ENCODE data around the gene CPLX3.

Gene CPLX3

GRCh38 chr15:74844319-74845207 is 18.1 kb downstream of the CPLX3 start:
- no peak for DNase-seq (ENCODE audit: low read depth)

- no peak for DNase-seq (ENCODE audit: low read depth)
Observed at GRCh38 chr15:74845208-74845568, 18.8 kb downstream of the CPLX3 start.

- no peak for DNase-seq (ENCODE audit: low read depth)
Observed at GRCh38 chr15:74845581-74845980, 19.2 kb downstream of the CPLX3 start.

GRCh38 chr15:74847432-74847831 is 21.0 kb downstream of the CPLX3 start:
- DNase-seq (ENCODE audit: low read depth): no peak

GRCh38 chr15:74850393-74850792 is 24.0 kb downstream of the CPLX3 start:
- DNase-seq (ENCODE audit: low read depth): no peak

- DNase-seq (ENCODE audit: low read depth): no peak
Observed at GRCh38 chr15:74851960-74852359, 25.5 kb downstream of the CPLX3 start.

- DNase-seq (ENCODE audit: low read depth): no peak
Observed at GRCh38 chr15:74854453-74855022, 28.1 kb downstream of the CPLX3 start.

GRCh38 chr15:74855857-74856256 is 29.4 kb downstream of the CPLX3 start:
- DNase-seq (ENCODE audit: low read depth): no peak

GRCh38 chr15:74856537-74856936 is 30.1 kb downstream of the CPLX3 start:
- DNase-seq (ENCODE audit: low read depth): no peak

GRCh38 chr15:74857082-74857655 is 30.7 kb downstream of the CPLX3 start:
- no peak for DNase-seq (ENCODE audit: low read depth)

- DNase-seq (ENCODE audit: low read depth): no peak
Observed at GRCh38 chr15:74857671-74858368, 31.4 kb downstream of the CPLX3 start.

GRCh38 chr15:74858369-74858740 is 31.9 kb downstream of the CPLX3 start:
- no peak for DNase-seq (ENCODE audit: low read depth)

GRCh38 chr15:74863239-74864056 is 37.0 kb downstream of the CPLX3 start:
- DNase-seq (ENCODE audit: low read depth): no peak

- DNase-seq (ENCODE audit: low read depth): no peak
Observed at GRCh38 chr15:74864296-74864695, 37.9 kb downstream of the CPLX3 start.

- no peak for DNase-seq (ENCODE audit: low read depth)
Observed at GRCh38 chr15:74865316-74865715, 38.9 kb downstream of the CPLX3 start.

GRCh38 chr15:74866090-74866489 is 39.7 kb downstream of the CPLX3 start:
- no peak for DNase-seq (ENCODE audit: low read depth)

- DNase-seq (ENCODE audit: low read depth): no peak
Observed at GRCh38 chr15:74867466-74868038, 41.1 kb downstream of the CPLX3 start.

GRCh38 chr15:74868059-74868458 is 41.6 kb downstream of the CPLX3 start:
- no peak for DNase-seq (ENCODE audit: low read depth)

GRCh38 chr15:74869372-74869725 is 42.9 kb downstream of the CPLX3 start:
- no peak for DNase-seq (ENCODE audit: low read depth)

GRCh38 chr15:74869726-74870407 is 43.4 kb downstream of the CPLX3 start:
- no peak for DNase-seq (ENCODE audit: low read depth)
